HepG2 (cell line): Measurements from ENCODE around the gene CSTPP1. TPM values are rescaled to one million over a fixed set of nuclear protein-coding genes. Genes with fewer than 3 reads are reported as not detected.
A peak's percentile ranks its signal among the peaks of the same experiment; 100 is the strongest.

Experiments used
- DNMT3B ChIP-seq: conservative IDR thresholded peaks from 2 replicates; pipeline ENCODE4 v1.6.1; 2016; ENCODE audit warnings: missing biosample characterization, control low read depth
- FOXA1 ChIP-seq, 2 experiments: fragments of 450-650 bp in 1 of 2; sonication (generic) in 1 of 2; formaldehyde crosslinking in 1 of 2; IDR thresholded peaks; 2 replicates each; pipeline versions ENCODE4 v1.4.0 to v1.6.1; 2016 to 2020; ENCODE audit warnings: missing genetic modification reagents in 1 of 2
- HNRNPUL1 ChIP-seq: fragments of 200-400 bp; formaldehyde crosslinking; IDR thresholded peaks from 2 replicates; pipeline ENCODE4 v1.6.1; 2017; ENCODE audit warnings: low read depth, mild to moderate bottlenecking, low read length, moderate library complexity
- NCOR1 ChIP-seq: fragments of 200-600 bp; sonication (generic); IDR thresholded peaks from 2 replicates; pipeline ENCODE4 v1.7.0; 2017; ENCODE audit warnings: antibody characterized with exemption, low read length, borderline replicate concordance
- RBM22 ChIP-seq: fragments of 200-400 bp; formaldehyde crosslinking; optimal IDR thresholded peaks from 2 replicates; pipeline ENCODE3; 2017; ENCODE audit warnings: mild to moderate bottlenecking, low read length, moderate library complexity
- SIX4 ChIP-seq: sonication (generic); formaldehyde crosslinking; IDR thresholded peaks from 2 replicates; pipeline ENCODE4 v1.4.0; 2020; ENCODE audit warnings: missing genetic modification reagents
- TAF15 ChIP-seq: fragments of 200-400 bp; formaldehyde crosslinking; IDR thresholded peaks from one replicate; pipeline ENCODE4 v1.6.1; 2018; ENCODE audit warnings: mild to moderate bottlenecking, low read depth, low read length; ENCODE audit not compliant: poor library complexity, severe bottlenecking
- ZFAT ChIP-seq: sonication (generic); formaldehyde crosslinking; conservative IDR thresholded peaks from 2 replicates; pipeline ENCODE4 v1.8.1; 2023; ENCODE audit warnings: missing genetic modification reagents, inconsistent platforms
- ZNF235 ChIP-seq: sonication (generic); formaldehyde crosslinking; IDR thresholded peaks from 2 replicates; pipeline ENCODE4 v1.8.1; 2023; ENCODE audit warnings: mild to moderate bottlenecking, missing genetic modification reagents, borderline replicate concordance
- ZNF33A ChIP-seq: sonication (generic); formaldehyde crosslinking; IDR thresholded peaks from 2 replicates; pipeline ENCODE4 v1.5.1; 2020; ENCODE audit warnings: missing genetic modification reagents, mild to moderate bottlenecking, moderate library complexity, borderline replicate concordance
- polyA plus RNA-seq, 8 experiments: library from polyadenylated mRNA; depleted of rRNA in 3 of 8; stranded (reverse) in 7 of 8; unstranded in 1 of 8; fragments of >200 nt; fragmentation: Illumina TruSeq in 4 of 8; extraction: Trizol in 4 of 8; gene quantifications; 2 replicates each; pipeline versions ENCODE4 v1.2.1 to v1.2.3, GENCODE V29; 2011 to 2016; ENCODE audit warnings: low read depth in 4 of 8, missing spikeins in 1 of 8, mixed read lengths in 1 of 8; ENCODE audit not compliant: insufficient read depth in 1 of 8
- total RNA-seq, 5 experiments: library from RNA; depleted of rRNA; stranded (reverse); fragments of >200 nt; fragmentation: Illumina TruSeq; extraction: Trizol; gene quantifications; 2 replicates each; pipeline ENCODE4 v1.2.3, GENCODE V29; 2016; ENCODE audit warnings: low read depth in 1 of 5
- TF ChIP-seq, protein P1 (sequence below), 2 experiments: sonication (generic) in 1 of 2; formaldehyde crosslinking in 1 of 2; IDR thresholded peaks; 2 replicates each; pipeline versions ENCODE4 v1.6.1 to v1.9.0; 2014 to 2022; ENCODE audit warnings: antibody characterized with exemption in 1 of 2, borderline replicate concordance in 1 of 2, inconsistent platforms in 1 of 2, low read depth in 1 of 2, missing genetic modification reagents in 1 of 2
- TF ChIP-seq, protein P2 (sequence below): sonication (generic); formaldehyde crosslinking; IDR thresholded peaks from 2 replicates; pipeline ENCODE4 v1.4.0; 2020; ENCODE audit warnings: missing genetic modification reagents
- TF ChIP-seq, protein P3 (sequence below): sonication (generic); formaldehyde crosslinking; IDR thresholded peaks from 2 replicates; pipeline ENCODE4 v1.8.0; 2022; ENCODE audit warnings: mild to moderate bottlenecking, missing genetic modification reagents, moderate library complexity
- TF ChIP-seq, protein P4 (sequence below): sonication (generic); formaldehyde crosslinking; IDR thresholded peaks from 2 replicates; pipeline ENCODE4 v1.4.0; 2020; ENCODE audit warnings: mild to moderate bottlenecking, low read depth, missing genetic modification reagents

The CSTPP1 gene
- total and polyA plus RNA-seq, 2 of the 13 experiments (the other 11 are each of a cell fraction or from before 2014, with no cell fraction given), result 12.3 to 14.6 TPM

DNA sequence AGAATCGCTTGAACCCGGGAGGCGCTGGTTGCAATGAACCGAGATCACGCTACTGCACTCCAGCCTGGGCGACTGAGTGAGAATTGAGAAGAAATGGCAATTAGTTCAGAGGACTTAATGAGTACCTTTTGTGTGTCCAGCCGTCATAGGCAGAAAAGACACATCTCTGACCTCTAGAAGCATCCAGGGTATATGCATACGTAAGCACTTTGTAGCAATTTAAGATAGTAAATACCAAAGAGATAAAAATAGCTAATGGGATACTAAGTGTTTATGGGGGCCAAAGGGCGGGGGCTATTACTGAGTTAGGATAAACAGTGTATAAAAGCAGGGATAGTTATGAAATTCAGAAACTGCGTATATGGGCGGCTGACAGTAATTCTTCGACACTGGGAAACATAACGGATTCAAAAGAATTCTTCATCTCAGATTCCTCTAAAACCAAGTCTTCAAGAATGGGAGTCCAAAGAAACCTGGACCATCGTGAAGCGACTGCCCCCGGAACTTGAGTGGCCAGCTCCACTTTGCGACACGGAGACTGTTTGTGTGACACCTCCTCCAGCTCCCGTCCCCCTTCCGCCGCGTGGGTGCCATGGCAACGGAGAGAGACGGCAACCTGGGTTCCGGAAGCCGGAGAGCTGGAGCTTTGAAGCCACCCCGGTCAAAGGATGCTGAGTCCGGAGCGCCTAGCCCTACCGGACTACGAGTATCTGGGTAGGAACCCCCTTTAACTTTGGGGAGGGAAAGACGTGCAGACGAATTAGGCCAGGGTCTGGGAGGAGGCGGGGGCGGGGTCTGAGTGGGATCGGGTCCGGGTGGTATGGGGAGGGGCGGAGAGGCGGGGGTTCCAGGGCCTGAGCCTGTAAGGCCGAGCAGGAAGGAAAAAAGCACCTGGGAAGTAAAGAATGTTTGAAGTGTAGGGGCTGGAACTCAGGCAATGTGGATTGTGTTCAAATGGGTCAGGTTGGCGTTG lies at the start of gene CSTPP1 (continued):
- TF ChIP-seq, protein P1, sequence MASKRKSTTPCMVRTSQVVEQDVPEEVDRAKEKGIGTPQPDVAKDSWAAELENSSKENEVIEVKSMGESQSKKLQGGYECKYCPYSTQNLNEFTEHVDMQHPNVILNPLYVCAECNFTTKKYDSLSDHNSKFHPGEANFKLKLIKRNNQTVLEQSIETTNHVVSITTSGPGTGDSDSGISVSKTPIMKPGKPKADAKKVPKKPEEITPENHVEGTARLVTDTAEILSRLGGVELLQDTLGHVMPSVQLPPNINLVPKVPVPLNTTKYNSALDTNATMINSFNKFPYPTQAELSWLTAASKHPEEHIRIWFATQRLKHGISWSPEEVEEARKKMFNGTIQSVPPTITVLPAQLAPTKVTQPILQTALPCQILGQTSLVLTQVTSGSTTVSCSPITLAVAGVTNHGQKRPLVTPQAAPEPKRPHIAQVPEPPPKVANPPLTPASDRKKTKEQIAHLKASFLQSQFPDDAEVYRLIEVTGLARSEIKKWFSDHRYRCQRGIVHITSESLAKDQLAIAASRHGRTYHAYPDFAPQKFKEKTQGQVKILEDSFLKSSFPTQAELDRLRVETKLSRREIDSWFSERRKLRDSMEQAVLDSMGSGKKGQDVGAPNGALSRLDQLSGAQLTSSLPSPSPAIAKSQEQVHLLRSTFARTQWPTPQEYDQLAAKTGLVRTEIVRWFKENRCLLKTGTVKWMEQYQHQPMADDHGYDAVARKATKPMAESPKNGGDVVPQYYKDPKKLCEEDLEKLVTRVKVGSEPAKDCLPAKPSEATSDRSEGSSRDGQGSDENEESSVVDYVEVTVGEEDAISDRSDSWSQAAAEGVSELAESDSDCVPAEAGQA (IDR thresholded peaks at IDR 0.05; ENCODE audit: low read depth), result peak; percentile 70
- TF ChIP-seq, protein P1 (CRISPR knock-in tag; IDR thresholded peaks at IDR 0.05; ENCODE audit: borderline replicate concordance), result no peak
- TF ChIP-seq FOXA1 (IDR thresholded peaks at IDR 0.05), result no peak
- TF ChIP-seq FOXA1 (CRISPR knock-in tag; IDR thresholded peaks at IDR 0.05), result peak; percentile 53
- TF ChIP-seq TAF15, result no peak
- TF ChIP-seq ZNF235, result 0 out of 2 replicates have a peak, but pooled peaks have one; percentile 42
- no peak for TF ChIP-seq DNMT3B (CRISPR knock-in tag)
- TF ChIP-seq SIX4 (CRISPR knock-in tag), result no peak
- TF ChIP-seq ZNF33A (CRISPR knock-in tag), result no peak
- TF ChIP-seq HNRNPUL1, result no peak
- TF ChIP-seq RBM22, result peak; percentile 98
- TF ChIP-seq, protein P2, sequence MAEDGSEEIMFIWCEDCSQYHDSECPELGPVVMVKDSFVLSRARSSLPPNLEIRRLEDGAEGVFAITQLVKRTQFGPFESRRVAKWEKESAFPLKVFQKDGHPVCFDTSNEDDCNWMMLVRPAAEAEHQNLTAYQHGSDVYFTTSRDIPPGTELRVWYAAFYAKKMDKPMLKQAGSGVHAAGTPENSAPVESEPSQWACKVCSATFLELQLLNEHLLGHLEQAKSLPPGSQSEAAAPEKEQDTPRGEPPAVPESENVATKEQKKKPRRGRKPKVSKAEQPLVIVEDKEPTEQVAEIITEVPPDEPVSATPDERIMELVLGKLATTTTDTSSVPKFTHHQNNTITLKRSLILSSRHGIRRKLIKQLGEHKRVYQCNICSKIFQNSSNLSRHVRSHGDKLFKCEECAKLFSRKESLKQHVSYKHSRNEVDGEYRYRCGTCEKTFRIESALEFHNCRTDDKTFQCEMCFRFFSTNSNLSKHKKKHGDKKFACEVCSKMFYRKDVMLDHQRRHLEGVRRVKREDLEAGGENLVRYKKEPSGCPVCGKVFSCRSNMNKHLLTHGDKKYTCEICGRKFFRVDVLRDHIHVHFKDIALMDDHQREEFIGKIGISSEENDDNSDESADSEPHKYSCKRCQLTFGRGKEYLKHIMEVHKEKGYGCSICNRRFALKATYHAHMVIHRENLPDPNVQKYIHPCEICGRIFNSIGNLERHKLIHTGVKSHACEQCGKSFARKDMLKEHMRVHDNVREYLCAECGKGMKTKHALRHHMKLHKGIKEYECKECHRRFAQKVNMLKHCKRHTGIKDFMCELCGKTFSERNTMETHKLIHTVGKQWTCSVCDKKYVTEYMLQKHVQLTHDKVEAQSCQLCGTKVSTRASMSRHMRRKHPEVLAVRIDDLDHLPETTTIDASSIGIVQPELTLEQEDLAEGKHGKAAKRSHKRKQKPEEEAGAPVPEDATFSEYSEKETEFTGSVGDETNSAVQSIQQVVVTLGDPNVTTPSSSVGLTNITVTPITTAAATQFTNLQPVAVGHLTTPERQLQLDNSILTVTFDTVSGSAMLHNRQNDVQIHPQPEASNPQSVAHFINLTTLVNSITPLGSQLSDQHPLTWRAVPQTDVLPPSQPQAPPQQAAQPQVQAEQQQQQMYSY, result no peak
- TF ChIP-seq, protein P3, sequence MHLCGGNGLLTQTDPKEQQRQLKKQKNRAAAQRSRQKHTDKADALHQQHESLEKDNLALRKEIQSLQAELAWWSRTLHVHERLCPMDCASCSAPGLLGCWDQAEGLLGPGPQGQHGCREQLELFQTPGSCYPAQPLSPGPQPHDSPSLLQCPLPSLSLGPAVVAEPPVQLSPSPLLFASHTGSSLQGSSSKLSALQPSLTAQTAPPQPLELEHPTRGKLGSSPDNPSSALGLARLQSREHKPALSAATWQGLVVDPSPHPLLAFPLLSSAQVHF (CRISPR knock-in tag), result no peak
- TF ChIP-seq, protein P4, sequence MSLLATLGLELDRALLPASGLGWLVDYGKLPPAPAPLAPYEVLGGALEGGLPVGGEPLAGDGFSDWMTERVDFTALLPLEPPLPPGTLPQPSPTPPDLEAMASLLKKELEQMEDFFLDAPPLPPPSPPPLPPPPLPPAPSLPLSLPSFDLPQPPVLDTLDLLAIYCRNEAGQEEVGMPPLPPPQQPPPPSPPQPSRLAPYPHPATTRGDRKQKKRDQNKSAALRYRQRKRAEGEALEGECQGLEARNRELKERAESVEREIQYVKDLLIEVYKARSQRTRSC (CRISPR knock-in tag), result no peak
- TF ChIP-seq ZFAT, result no peak
- peak; percentile 25; the same call in 1 of the 2 replicates for TF ChIP-seq NCOR1
